HG03095 (cell line): ENCODE measurements around the gene HAPLN2.
"Not testable (repeated sequence)": the region's sequence is repeated elsewhere in the genome, so short reads cannot be mapped to it uniquely, and the experiment has no call there.

Source experiments
- ATAC-seq: cut with Tn5 transposase; IDR thresholded peaks from one replicate; pipeline ENCODE4 v1.9.1; 2021; ENCODE audit warnings: moderate library complexity; ENCODE audit not compliant: unreplicated experiment

HAPLN2 gene

GRCh38 chr1:156591432-156592157 lies 27.6 kb upstream of the HAPLN2 start, which contains the start of gene NAXE:
Gene NAXE, plus strand, starts transcription at chr1:156591776. Its CDS starts 29 bp downstream, at chr1:156591805.
- peak; percentile 77 for ATAC-seq

- ATAC-seq = no peak
Measured at GRCh38 chr1:156592158-156592909, 26.9 kb upstream of the HAPLN2 start.

- no peak for ATAC-seq
Measured at GRCh38 chr1:156592910-156593660, 26.1 kb upstream of the HAPLN2 start.

- no peak for ATAC-seq
Measured at GRCh38 chr1:156593661-156593989, 25.6 kb upstream of the HAPLN2 start.

- no peak for ATAC-seq
Measured at GRCh38 chr1:156594190-156594589, 25.0 kb upstream of the HAPLN2 start.

- ATAC-seq = no peak
Measured at GRCh38 chr1:156595016-156595415, 24.2 kb upstream of the HAPLN2 start.

- no peak for ATAC-seq
Measured at GRCh38 chr1:156596426-156596825, 22.8 kb upstream of the HAPLN2 start.

- ATAC-seq = no peak
Measured at GRCh38 chr1:156598125-156598524, 21.1 kb upstream of the HAPLN2 start.

- ATAC-seq = no peak
Measured at GRCh38 chr1:156598731-156599432, 20.3 kb upstream of the HAPLN2 start.

GRCh38 chr1:156599811-156600210 lies 19.4 kb upstream of the HAPLN2 start:
- ATAC-seq = no peak

- no peak for ATAC-seq
Measured at GRCh38 chr1:156600733-156601121, 18.5 kb upstream of the HAPLN2 start.

- no peak for ATAC-seq
Measured at GRCh38 chr1:156601122-156601830, 17.9 kb upstream of the HAPLN2 start, which contains the start of gene GPATCH4. Gene GPATCH4, minus strand, starts transcription at chr1:156601479.

GRCh38 chr1:156601892-156602291 lies 17.3 kb upstream of the HAPLN2 start:
- no peak for ATAC-seq

GRCh38 chr1:156602557-156602993 lies 16.6 kb upstream of the HAPLN2 start:
- no peak for ATAC-seq

GRCh38 chr1:156607344-156607743 lies 11.9 kb upstream of the HAPLN2 start:
- not testable (repeated sequence) for ATAC-seq

GRCh38 chr1:156608036-156608674 lies 11.1 kb upstream of the HAPLN2 start:
- peak; percentile 66 for ATAC-seq

GRCh38 chr1:156608981-156609380 lies 10.2 kb upstream of the HAPLN2 start:
- no peak for ATAC-seq

GRCh38 chr1:156610072-156610471 lies 9.1 kb upstream of the HAPLN2 start:
- ATAC-seq = not testable (repeated sequence)

- no peak for ATAC-seq
Measured at GRCh38 chr1:156612666-156613065, 6.5 kb upstream of the HAPLN2 start.

GRCh38 chr1:156615946-156616345 lies 3.3 kb upstream of the HAPLN2 start:
- ATAC-seq = no peak
